Esophagus squamous epithelium (tissue), 4 donors: Measurements from ENCODE around the gene HPCAL1.

Source experiments
- CTCF ChIP-seq, 6 experiments: fragments of 450-650 bp in 4 of 6; fragments of 200-600 bp in 2 of 6; sonication (generic) in 2 of 6; IDR thresholded peaks; one replicate each; pipeline ENCODE4 v1.5.1; 2016 to 2019; ENCODE audit warnings: antibody characterized with exemption in 6 of 6, mild to moderate bottlenecking in 4 of 6, moderate library complexity in 4 of 6
- POLR2A ChIP-seq, 4 donors: fragments of 450-650 bp; IDR thresholded peaks; one replicate each; pipeline ENCODE4 v1.6.1; 2017; ENCODE audit warnings: antibody characterized with exemption in 4 of 4, mild to moderate bottlenecking in 4 of 4, moderate library complexity in 3 of 4

- TF ChIP-seq CTCF (IDR thresholded peaks at IDR 0.05): no peak
- TF ChIP-seq POLR2A (IDR thresholded peaks at IDR 0.05): no peak
Measured at GRCh38 chr2:10398496-10398895, 95.8 kb downstream of the HPCAL1 start.
